Skin epidermis (tissue), 12 donors: Measurements from ENCODE around the gene DPEP2.
A peak's percentile ranks its signal among the peaks of the same experiment; 100 is the strongest.
"Not testable (repeated sequence)": the region's sequence is repeated elsewhere in the genome, so short reads cannot be mapped to it uniquely, and the experiment has no call there.

Experiments
- H3K27ac ChIP-seq, 21 experiments: fragments of 200-600 bp; sonication (generic) in 11 of 21; one replicate each; pipeline ENCODE4 v1.5.0; 2020; ENCODE audit warnings: mild to moderate bottlenecking in 3 of 21, inconsistent platforms in 2 of 21, moderate library complexity in 2 of 21
- H3K4me3 ChIP-seq, 7 experiments: fragments of 200-600 bp; sonication (generic) in 2 of 7; one replicate each; pipeline ENCODE4 v1.5.0; 2020; ENCODE audit warnings: inconsistent platforms in 2 of 7, mild to moderate bottlenecking in 2 of 7, moderate library complexity in 1 of 7

The DPEP2 gene

DNA sequence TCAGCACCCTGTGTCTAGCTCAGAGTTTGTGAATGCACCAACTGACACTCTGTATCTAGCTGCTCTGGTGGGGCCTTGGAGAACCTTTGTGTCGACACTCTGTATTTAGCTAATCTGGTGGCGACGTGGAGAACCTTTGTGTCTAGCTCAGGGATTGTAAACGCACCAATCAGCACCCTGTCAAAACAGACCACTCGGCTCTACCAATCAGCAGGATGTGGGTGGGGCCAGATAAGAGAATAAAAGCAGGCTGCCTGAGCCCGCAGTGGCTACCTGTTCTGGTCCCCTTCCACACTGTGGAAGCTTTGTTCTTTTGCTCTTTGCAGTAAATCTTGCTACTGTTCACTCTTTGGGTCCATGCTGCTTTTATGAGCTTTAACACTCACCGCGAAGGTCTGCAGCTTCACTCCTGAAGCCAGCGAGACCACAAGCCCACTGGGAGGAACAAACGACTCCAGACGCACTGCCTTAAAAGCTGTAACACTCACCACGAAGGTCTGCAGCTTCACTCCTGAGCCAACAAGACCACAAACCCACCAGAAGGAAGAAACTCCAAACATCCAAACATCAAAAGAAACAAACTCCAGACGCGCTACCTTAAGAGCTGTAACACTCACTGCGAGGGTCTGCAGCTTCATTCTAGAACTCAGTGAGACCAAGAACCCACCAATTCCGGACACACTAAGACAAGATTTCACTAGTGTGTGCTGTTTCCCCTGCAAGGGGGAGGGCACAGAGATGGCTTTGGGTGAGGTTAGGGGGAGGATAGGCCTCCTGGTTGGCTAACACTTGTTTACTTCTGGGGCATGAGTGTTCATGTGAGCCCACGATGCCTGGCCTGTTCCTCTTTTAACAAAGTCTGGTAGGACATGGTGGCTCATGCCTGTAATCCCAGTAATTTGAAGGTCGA lies at the start of gene DPEP2:
Gene DPEP2, minus strand, starts transcription at position 706 of the 910 bp plus-strand sequence. CDS start 6,272 bp downstream, outside the sequence.
- peak within 1 kb of the TSS in 4 of 7 experiments; percentile 4 to 20 (median 12) for H3K4me3 ChIP-seq
- H3K27ac ChIP-seq: peak within 1 kb of the TSS in 17 of 21 experiments; percentile 9 to 93 (median 72)

DNA sequence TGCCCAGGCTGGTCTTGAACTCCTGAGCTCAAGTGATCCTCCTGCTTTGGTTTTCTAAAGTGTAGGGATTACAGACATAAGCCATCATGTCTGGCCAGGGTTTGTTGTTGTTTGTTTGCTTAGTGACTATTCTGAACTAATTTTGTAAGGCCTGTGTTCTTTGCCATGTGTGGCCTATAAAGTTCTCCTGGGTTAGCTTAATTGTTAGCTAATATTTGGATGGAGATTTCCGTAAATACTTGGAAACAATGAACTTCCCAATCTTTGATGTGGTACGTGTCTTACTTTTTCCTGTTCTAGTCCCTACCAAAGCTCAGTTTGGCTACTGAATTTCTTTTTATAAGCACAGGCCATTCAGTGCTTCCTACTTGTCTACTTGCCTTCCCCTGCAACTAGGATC lies 48.7 kb upstream of the DPEP2 start:
- Histone ChIP-seq H3K27ac (no peak overlapping the region), H3K4me3 (no peak overlapping the region)

GRCh38 chr16:68046106-68046505 lies 46.8 kb upstream of the DPEP2 start:
- Histone ChIP-seq H3K27ac (no peak overlapping the region), H3K4me3 (no peak overlapping the region)

GRCh38 chr16:68041783-68042182 lies 42.5 kb upstream of the DPEP2 start:
- H3K27ac ChIP-seq: no peak overlapping the region
- H3K4me3 ChIP-seq: no peak overlapping the region

DNA sequence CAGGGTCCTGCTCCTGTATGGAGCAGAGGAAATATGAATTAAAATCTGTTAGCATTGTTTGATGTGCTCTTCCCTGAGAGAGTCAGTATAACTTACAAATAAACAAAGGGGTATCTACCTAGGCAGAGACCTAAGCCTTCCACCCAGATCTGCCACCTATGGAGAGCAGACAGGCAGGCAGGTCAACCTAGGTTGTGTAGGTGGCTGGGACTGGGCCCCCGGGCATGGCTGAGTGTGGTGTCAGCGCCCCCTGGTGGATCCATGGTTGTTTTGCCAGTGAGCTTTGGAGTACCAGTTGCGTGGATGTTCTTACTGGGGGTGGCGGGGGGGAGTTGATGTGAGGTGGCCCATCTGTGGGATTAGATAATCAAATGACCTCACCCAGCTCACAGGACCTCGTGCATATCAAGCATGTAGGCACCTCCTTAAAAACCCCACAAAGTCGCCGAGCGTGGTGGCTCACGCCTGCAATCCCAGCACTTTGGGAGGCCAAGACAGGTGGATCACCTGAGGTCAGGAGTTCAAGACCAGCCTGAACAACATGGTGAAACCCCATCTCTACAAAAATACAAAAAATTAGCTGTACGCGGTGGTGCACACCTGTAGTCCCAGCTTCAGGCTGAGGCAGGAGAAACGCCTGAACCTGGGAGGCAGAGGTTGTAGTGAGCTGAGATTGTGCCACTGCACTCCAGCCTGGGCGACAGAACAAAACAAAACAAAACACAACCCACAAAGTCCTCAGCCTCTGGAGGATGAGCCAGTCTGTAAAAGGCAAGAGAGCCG lies 41.4 kb upstream of the DPEP2 start:
- Histone ChIP-seq H3K4me3 (no peak overlapping the region), H3K27ac (peak overlapping the region in 4 of 21 experiments; percentile 8 to 62 (median 36))

- no peak overlapping the region for H3K4me3 ChIP-seq
- peak overlapping the region in 4 of 21 experiments; percentile 19 to 59 (median 42) for H3K27ac ChIP-seq
Measured at GRCh38 chr16:68037841-68038597, 38.7 kb upstream of the DPEP2 start.

- no peak overlapping the region for H3K4me3 ChIP-seq
- H3K27ac ChIP-seq: no peak overlapping the region
Measured at GRCh38 chr16:68035227-68035626, 35.9 kb upstream of the DPEP2 start.

DNA sequence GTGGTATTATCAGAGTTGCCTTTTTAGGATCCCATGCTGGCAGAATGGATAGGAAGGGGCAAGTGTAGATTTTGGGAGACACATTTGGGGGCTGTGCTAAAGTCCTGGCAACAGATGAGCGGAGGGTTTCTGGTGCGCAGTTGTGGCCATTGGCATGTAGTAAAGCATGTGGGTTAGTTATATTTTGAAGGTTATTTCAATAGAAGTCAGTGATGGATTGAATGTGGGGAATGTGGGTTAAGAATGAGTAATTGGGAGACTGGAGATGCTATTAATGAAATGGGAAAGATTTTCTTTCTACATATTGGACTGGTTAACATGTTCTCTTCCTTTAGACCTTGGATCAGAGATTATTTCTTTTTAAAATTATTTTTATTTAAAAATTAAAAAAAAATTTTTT lies 33.8 kb upstream of the DPEP2 start:
- no peak overlapping the region for H3K27ac ChIP-seq
- H3K4me3 ChIP-seq: no peak overlapping the region

DNA sequence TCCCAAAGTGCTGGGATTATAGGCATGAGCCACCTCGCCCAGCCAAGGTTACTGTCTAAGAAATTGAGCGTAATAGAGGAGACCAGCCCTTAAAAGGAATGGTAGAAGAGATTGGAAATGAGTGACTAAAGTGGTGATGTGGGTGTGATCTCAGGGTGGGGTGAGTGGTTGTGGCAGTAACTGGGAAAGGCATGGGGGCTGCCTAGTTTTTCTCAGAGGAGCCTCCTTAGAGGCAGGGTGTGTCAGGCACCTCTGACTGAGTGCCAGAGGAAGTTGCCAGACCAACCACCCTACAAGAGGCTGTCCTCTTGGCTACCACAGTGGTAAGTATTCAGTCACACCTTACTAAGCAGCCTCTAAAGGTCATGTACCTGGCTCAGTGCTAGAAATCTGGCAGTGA lies 32.7 kb upstream of the DPEP2 start:
- H3K4me3 ChIP-seq: no peak overlapping the region
- peak overlapping the region in 3 of 21 experiments; percentile 5 to 10 (median 9) for H3K27ac ChIP-seq

DNA sequence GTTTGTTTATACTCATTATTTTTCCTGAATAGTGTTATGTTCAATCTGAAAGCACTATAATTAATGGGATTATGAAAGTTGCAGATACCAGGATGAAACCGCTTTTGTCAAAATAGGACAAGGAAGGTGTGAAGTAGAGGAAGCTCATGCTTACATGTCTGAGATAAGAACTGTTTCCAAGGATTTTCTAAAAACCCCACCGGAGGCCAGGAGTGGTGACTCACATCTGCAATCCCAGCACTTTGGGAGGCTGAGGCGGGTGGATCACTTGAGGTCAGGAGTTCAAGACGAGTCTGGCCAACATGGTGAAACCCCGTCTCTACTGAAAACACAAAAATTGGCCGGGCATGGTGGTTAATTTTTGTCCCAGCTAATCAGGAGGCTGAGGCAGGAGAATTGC lies 30.8 kb upstream of the DPEP2 start:
- not testable (repeated sequence) for H3K27ac ChIP-seq, H3K4me3 ChIP-seq

DNA sequence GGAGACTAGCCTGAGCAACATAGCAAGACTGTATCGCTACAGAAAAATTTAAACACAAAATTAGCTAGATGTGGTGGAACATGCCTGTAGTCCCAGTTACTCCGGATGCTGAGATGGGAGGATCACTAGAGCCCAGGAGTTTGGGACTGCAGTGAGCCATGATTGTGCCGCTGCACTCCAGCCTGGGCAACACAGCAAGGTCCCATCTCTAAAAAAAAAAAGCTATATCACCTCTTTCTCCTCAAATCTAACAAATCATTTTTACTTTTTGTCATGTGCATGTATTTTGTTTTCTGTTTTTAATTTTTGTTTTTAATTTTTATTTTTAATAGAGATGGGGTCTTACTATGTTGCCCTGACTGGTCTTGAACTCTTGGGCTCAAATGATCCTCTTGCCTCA lies 29.7 kb upstream of the DPEP2 start:
- H3K27ac ChIP-seq: no peak overlapping the region

GRCh38 chr16:68022728-68023537 lies 23.6 kb upstream of the DPEP2 start, which contains the start of the genes DDX28 and DUS2:
TSS of gene DDX28 (minus strand) at chr16:68023232. CDS start at chr16:68023202, 30 bp downstream.
TSS of gene DUS2 (plus strand) at chr16:68023284. CDS start at chr16:68038024, 14,740 bp downstream.
- peak within 1 kb of the TSS; percentile 74 to 96 (median 85) for H3K4me3 ChIP-seq
- peak within 1 kb of the TSS; percentile 78 to 98 (median 92) for H3K27ac ChIP-seq

More for the DNA sequence above, 29.7 kb upstream of the DPEP2 start:
- no peak overlapping the region for H3K4me3 ChIP-seq

DNA sequence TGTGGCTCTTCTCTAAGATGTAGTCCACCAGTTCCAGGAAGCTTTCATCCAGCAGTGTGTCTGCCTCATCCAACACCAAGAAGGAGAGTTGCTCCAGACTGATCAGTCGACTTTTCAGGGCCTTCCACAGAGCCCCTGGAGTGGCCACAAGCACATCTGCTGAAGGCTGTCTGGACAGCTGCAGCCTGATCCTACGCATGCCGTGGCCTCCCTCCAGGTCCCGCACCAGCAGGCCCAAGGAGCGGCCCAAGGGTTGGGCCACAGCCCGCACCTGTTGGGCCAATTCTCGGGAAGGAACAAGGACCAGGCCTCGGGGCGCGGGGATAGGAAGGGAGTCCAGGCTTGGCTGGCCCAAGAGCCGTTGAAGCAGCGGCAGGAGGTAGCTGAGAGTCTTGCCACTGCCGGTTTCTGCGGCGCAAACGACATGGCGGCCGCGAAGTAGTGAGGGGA lies 23.0 kb upstream of the DPEP2 start:
- H3K27ac ChIP-seq: peak overlapping the region in 20 of 21 experiments; percentile 78 to 98 (median 92)
- H3K4me3 ChIP-seq: peak overlapping the region; percentile 74 to 96 (median 85)

DNA sequence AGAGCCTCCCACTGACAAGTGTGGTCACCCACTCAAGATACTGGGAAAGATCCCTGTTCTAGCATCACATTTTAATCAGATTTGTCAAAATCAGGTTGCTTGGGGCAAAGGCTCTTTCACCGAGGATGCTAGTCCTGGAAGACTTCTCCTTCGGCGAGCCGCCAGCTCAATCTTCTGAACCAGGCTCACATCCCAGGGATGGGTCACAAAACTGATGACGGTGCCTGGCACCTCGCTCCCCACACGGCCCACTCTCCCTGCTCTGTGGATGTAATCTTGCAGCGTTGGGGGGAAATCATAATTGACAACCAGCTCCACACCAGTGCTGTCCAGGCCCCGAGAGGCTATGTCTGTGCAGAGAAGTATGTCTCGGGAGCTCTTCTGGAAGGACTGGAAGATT lies 22.2 kb upstream of the DPEP2 start:
- peak overlapping the region in 5 of 7 experiments; percentile 74 to 89 (median 85) for H3K4me3 ChIP-seq
- H3K27ac ChIP-seq: no peak overlapping the region

DNA sequence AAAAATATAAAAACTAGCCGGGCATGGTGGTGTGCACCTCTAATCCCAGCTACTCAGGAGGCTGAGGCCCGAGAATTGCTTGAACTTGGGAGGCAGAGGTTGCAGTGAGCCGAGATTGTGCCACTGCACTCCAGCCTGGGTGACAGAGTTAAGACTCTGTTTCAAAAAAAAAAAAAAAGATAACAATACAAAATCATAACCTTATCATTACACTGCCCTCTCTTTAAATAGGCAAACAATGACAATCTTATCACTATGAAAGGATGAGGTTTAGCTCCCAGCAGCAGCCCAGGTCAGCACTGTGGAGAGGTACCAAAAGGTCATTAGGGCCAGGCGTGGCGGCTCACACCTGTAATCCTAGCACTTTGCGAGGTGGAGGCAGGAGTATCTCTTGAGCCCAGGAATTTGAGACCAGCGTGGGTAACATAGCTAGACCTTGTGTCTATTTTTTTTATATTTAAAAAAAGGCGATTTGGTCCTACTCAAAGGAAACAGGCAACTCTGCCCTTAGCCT lies 19.9 kb upstream of the DPEP2 start:
- no peak overlapping the region for H3K27ac ChIP-seq
- no peak overlapping the region for H3K4me3 ChIP-seq

DNA sequence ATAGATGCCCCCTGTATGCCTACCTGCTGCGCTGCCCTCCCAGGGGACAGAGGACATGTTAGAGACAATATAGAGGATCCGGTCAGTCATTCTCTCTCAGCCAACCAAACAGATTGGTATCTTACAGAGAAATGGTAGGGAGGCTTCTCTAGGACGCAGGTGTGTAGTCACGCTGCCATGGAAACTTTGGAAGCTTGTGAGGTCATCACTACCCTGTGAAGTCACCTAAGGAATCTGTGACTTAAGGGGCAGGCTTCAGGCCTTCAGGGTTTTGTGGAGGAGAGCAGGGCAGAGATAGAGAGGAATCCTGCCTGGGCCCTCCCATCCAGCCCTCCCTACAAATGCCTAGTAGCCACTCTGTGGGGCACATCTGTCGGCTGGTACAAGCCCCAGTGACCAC lies 16.4 kb upstream of the DPEP2 start, which contains the start of gene DPEP2NB:
Gene DPEP2NB, minus strand, starts transcription at position 231 of the 400 bp plus-strand sequence. Its CDS starts 141 bp downstream, at position 90.
- H3K4me3 ChIP-seq: no peak within 1 kb of the TSS
- no peak within 1 kb of the TSS for H3K27ac ChIP-seq

GRCh38 chr16:68013440-68013839 lies 14.2 kb upstream of the DPEP2 start:
- Histone ChIP-seq H3K4me3 (no peak overlapping the region), H3K27ac (peak overlapping the region in 15 of 21 experiments; percentile 1 to 67 (median 39))

DNA sequence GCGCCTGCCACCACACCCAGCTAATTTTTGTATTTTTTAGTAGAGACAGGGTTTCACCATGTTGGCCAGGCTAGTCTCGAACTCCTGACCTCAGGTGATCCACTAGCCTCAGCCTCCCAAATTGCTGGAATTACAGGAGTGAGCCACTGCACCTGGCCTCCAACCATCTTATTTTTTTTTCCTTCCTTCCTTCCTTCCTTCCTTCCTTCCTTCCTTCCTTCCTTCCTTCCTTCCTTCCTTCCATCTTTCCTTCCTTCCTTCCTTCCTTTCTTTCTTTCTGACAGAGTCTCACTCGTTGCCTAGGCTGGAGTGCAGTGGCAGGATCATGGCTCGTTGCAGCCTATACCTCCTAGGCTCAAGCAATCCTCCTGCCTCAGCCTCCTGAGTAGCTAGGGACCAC lies 10.6 kb upstream of the DPEP2 start:
- not testable (repeated sequence) for H3K4me3 ChIP-seq, H3K27ac ChIP-seq
